Choroid plexus epithelial cell (primary cell): ENCODE measurements around the gene PLCB1.
A peak's percentile ranks its signal among the peaks of the same experiment; 100 is the strongest.

ENCODE experiments used
- DNase-seq: peaks from one replicate; pipeline ENCODE4 v3.0.0-alpha.2; 2010; ENCODE audit warnings: low read depth
- H3K4me3 ChIP-seq: 2 replicates; pipeline ENCODE4 v1.5.1; 2011; ENCODE audit warnings: low read depth, mild to moderate bottlenecking, control low read depth, low read length, moderate library complexity
- TF ChIP-seq, protein P1 (sequence below): conservative IDR thresholded peaks from 2 replicates; pipeline ENCODE4 v1.5.1; 2011; ENCODE audit warnings: low read depth, mild to moderate bottlenecking, control low read depth, inconsistent platforms, low read length, moderate library complexity

The PLCB1 gene

DNA sequence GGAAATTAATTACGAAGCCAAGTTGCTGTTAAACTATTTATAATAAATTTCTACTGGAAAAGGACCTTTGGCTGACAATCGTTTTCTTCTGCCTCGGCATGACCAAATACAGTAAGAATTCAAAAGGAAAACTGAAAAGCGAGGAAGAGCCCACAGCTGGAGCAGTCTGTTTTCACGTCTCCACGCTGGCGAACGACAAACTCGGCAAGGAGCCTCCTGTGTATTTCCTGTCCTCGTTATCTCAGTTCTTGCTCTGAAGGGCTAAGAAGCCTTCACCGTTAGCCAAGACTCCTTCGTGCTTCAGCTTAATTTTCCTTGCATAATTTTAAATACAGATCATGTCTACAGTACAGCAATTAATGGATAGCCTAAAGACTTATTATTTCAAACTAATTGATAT lies 722.5 kb downstream of the PLCB1 start:
- H3K4me3 ChIP-seq, result peak overlapping the region; percentile 10

DNA sequence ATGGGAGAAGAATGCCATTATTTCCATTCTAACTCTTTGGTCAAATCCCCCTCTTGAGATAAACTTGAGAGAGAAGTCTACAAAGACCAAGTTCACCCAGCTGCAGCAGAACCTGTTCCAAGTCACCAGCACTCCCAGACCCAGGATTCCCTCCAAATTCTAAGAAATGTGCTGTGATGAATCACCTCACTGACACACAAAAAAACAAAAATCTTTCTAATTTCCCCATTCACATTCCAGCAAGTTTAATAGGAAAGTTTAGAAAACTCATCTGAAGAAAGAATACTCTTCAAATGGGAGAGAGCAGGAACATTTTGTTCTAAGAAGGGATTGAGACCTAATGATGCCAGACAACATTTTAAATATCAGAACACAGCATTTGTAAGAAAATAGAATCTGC lies 723.2 kb downstream of the PLCB1 start:
- peak; percentile 50 for DNase-seq
- TF ChIP-seq, protein P1, sequence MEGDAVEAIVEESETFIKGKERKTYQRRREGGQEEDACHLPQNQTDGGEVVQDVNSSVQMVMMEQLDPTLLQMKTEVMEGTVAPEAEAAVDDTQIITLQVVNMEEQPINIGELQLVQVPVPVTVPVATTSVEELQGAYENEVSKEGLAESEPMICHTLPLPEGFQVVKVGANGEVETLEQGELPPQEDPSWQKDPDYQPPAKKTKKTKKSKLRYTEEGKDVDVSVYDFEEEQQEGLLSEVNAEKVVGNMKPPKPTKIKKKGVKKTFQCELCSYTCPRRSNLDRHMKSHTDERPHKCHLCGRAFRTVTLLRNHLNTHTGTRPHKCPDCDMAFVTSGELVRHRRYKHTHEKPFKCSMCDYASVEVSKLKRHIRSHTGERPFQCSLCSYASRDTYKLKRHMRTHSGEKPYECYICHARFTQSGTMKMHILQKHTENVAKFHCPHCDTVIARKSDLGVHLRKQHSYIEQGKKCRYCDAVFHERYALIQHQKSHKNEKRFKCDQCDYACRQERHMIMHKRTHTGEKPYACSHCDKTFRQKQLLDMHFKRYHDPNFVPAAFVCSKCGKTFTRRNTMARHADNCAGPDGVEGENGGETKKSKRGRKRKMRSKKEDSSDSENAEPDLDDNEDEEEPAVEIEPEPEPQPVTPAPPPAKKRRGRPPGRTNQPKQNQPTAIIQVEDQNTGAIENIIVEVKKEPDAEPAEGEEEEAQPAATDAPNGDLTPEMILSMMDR, result no peak
- no peak overlapping the region for H3K4me3 ChIP-seq

More for the DNA sequence above, 722.5 kb downstream of the PLCB1 start:
- TF ChIP-seq, protein P1, result no peak
- peak; percentile 73 for DNase-seq

DNA sequence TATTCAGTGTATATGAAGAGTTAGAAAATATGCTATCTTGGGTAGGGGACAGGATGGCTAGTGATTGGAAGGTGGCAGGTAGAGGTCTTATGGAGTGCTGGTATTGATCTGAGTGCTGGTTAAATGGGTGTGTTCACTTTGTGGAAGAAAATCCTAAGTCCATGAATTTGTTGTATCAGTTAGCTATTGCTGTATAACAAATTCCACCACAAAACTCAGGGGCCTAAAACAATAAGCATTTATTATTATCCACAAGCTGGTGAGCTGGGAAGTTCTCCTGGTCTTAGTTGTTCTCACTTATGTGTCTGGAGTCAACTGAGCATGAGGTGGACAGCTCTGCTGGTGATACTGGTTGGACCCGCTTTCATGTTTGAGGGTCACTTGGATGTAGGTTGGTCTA lies 724.6 kb downstream of the PLCB1 start:
- no peak for DNase-seq
- no peak overlapping the region for H3K4me3 ChIP-seq
- TF ChIP-seq, protein P1, result no peak

DNA sequence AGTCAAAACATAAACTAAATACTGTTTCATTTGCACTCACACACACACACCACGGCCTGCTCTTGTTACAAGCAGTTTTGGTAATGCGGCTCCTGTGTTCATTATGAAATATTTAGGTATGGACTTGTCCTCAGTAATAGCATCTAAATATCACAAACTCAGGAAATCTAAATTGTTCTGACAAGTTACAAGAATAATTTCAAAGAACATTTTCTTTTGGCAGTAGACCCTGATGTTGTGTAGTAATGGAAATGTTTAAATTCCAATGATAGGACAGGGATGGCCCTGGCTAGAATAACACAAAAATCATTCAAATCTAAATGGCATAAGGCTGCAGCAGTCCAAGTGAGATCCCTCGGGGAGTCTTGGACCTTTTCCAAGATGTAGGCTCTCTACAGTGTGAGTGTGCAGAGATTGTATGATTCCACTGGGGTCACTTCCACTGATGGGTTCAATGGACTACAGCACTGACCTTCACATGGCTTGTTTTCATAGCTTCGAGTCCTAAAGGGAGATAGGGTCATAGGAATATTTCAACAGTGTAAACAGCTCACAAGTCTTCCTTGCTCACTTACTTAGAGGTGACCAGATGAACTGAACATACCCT lies 726.2 kb downstream of the PLCB1 start:
- TF ChIP-seq, protein P1, result no peak
- peak; percentile 62 for DNase-seq
- H3K4me3 ChIP-seq, result no peak overlapping the region

DNA sequence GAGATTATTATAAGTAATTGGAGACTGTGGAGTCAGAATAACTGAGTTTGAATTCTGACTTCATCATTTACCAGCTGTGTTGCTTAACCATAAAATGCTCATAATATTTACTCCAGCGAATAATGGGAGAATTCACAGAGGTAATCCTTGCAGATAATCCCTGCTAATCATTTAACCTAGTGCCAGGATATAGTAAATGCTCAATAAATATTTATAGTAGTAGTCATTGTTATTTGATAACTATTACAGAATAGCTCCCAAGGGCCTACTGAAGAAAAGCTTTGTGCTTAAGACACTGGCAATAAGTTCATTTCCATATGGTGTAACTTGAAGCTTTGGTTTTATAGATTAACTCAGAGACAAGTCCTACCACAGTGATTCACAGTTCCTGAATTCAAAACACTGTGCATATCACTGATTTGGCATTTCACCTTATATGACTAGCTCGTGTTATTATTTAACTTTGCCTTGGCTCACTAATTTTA lies 728.0 kb downstream of the PLCB1 start:
- TF ChIP-seq, protein P1, result no peak
- peak; percentile 95 for DNase-seq
- no peak overlapping the region for H3K4me3 ChIP-seq

DNA sequence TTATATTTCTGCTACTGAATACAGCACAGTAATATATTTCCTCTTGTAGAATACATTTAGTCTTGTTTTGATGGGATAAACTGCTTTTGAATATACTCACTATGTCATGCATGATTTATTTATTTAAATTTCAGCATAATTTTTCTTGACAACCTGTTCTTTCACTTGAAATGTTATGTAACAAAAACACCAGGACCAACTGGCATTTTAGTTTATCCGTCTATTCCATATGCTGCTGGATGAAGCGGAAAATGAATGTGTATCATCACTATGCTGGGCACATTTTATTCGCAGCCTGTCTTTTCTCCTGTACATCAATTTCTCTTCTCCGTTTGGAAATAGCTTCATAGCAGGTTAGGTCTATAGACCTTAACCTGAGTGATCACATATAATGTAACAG lies 730.0 kb downstream of the PLCB1 start:
- TF ChIP-seq, protein P1, result no peak
- DNase-seq, result no peak
- H3K4me3 ChIP-seq, result no peak overlapping the region

DNA sequence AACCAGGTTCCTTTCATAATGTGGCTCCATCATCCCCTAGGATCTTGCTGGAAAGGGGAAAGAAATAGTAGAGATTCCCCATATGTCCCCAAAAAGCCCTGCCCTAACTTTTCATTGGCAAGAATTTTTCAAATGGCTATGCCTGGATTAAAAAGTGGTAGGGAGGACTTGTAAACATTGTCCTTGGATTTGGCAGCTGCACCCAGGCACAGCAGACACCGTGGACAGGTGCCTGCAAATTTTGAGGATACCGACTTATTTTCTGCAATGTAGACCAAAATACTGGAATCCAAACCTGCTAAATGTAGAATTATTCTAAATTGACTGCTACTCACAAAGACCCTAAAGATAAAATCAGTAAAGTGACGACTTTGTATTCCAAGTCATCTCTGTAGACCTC lies 733.6 kb downstream of the PLCB1 start:
- DNase-seq, result no peak
- TF ChIP-seq, protein P1, result no peak

More for the DNA sequence above, 733.6 kb downstream of the PLCB1 start:
- H3K4me3 ChIP-seq, result no peak overlapping the region
